AG04450 (cell line): ENCODE data around the gene GJA4. TPM values are rescaled to one million over a fixed set of nuclear protein-coding genes. Genes with fewer than 3 reads are reported as not detected.
"Not testable (repeated sequence)": the region's sequence is repeated elsewhere in the genome, so short reads cannot be mapped to it uniquely, and the experiment has no call there.

Source experiments
- CTCF ChIA-PET: fragments of 300-600, 350-600 bp; formaldehyde crosslinking; extraction: SDS; loops from one replicate; lab custom pipeline; 2022; ENCODE audit warnings: antibody characterized with exemption, inconsistent platforms; lab: Charles Lee
- POLR2A ChIA-PET: fragments of 350-600 bp; formaldehyde crosslinking; extraction: SDS; loops from one replicate; lab custom pipeline; 2021; ENCODE audit warnings: antibody characterized with exemption, inconsistent platforms; lab: Yijun Ruan, JAX
- DNase-seq: peaks from one replicate; pipeline ENCODE4 v3.0.0-alpha.2; 2011; ENCODE audit warnings: low read depth, low spot score
- H3K27ac ChIP-seq: one replicate; pipeline ENCODE4 v1.5.1; 2012; ENCODE audit warnings: low read depth, low read length, control low read depth
- H3K27me3 ChIP-seq: one replicate; pipeline ENCODE4 v1.6.0; 2012; ENCODE audit warnings: low read length; ENCODE audit not compliant: control insufficient read depth, insufficient read depth
- H3K4me3 ChIP-seq: 2 replicates; pipeline ENCODE4 v1.5.1; 2011; ENCODE audit warnings: mild to moderate bottlenecking, low read depth, low read length, control low read depth
- H3K9me3 ChIP-seq: 2 replicates; pipeline ENCODE4 v1.5.1; 2012; ENCODE audit warnings: low read length; ENCODE audit not compliant: control insufficient read depth, insufficient read depth
- polyA plus RNA-seq: library from polyadenylated mRNA; depleted of rRNA; stranded (reverse); fragments of >200 nt; gene quantifications from 2 replicates; pipeline ENCODE4 v1.2.3, GENCODE V29; 2011
- TF ChIP-seq, protein P1 (sequence below): IDR thresholded peaks from 2 replicates; pipeline ENCODE4 v1.5.1; 2011; ENCODE audit warnings: low read depth, low read length, control low read depth, inconsistent platforms

The GJA4 gene
- polyA plus RNA-seq, 1 experiment: not detected

DNA sequence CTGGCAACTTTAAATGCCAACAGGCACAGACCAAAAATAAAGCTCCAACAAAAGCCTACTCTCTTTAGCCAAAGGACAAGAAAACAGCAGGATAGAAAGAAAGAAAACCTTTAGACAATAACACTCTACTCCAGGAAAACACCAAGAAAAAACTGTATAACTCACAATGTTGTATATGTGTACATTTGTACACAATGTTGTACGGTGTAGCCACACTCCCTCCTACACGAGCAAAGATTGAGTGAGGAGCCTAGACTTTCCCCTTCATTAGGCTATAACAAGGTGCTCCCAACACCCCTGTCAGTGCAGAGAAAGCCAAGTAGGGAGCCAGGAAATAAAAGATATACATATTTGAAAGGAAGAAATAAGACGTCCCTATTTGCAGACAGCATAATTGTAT is 24.0 kb downstream of the GJA4 start:
- no peak for DNase-seq
- no peaks in the 10 kb centered on the region for H3K9me3 ChIP-seq
- CTCF ChIA-PET: interaction anchor here (1.8 to 4.1 kb wide), 2 partner anchors 30 to 36 kb away, joined by 4 to 13 read pairs; no protein-coding TSS in a partner anchor
- TF ChIP-seq, protein P1, sequence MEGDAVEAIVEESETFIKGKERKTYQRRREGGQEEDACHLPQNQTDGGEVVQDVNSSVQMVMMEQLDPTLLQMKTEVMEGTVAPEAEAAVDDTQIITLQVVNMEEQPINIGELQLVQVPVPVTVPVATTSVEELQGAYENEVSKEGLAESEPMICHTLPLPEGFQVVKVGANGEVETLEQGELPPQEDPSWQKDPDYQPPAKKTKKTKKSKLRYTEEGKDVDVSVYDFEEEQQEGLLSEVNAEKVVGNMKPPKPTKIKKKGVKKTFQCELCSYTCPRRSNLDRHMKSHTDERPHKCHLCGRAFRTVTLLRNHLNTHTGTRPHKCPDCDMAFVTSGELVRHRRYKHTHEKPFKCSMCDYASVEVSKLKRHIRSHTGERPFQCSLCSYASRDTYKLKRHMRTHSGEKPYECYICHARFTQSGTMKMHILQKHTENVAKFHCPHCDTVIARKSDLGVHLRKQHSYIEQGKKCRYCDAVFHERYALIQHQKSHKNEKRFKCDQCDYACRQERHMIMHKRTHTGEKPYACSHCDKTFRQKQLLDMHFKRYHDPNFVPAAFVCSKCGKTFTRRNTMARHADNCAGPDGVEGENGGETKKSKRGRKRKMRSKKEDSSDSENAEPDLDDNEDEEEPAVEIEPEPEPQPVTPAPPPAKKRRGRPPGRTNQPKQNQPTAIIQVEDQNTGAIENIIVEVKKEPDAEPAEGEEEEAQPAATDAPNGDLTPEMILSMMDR: no peak
- H3K27me3 ChIP-seq: no peaks in the 10 kb centered on the region
- H3K4me3 ChIP-seq: no peak overlapping the region
- no peak overlapping the region for H3K27ac ChIP-seq
- POLR2A ChIA-PET: no interaction called here

DNA sequence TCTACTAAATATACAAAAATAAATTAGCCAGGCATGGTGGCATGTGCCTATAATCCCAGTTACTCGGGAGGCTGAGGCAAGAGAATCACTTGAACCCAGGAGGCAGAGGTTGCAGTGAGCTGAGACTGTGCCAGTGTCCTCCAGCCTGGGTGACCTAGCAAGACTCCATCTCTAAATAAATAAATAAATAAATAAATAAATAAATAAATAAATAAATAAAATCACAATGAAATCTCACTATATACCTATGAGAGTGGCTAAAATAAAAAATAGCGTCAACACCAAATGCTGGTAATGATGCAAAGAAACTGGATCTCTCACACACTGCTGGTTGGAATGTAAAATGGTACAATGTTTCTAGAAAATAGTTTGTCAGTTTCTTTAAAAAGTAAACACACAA is 26.1 kb downstream of the GJA4 start:
- DNase-seq, H3K4me3 ChIP-seq, H3K9me3 ChIP-seq, CTCF ChIA-PET, POLR2A ChIA-PET, H3K27me3 ChIP-seq, H3K27ac ChIP-seq: not testable (repeated sequence)

DNA sequence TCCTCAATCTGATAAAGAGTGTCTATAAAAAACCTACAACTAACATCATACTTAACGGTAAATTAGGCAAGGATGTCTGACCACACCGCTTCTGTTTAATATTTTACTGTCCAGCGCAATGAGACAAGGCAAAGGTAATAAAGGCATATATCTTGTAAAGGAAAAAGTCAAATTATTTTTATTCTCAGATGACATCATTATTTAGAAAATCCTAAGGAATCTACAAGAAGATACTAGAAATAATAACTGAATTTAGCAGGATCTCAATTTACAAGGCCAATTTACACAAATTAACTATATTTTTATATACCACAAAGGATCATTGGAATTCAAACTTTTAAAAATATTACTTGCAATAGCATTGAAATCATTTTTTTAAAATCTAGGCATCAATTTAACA is 29.4 kb downstream of the GJA4 start:
- DNase-seq: no peak
- POLR2A ChIA-PET: no interaction called here
- CTCF ChIA-PET: no interaction called here
- H3K27me3 ChIP-seq: no peaks in the 10 kb centered on the region
- H3K9me3 ChIP-seq: no peaks in the 10 kb centered on the region
- no peak overlapping the region for H3K27ac ChIP-seq
- TF ChIP-seq, protein P1: no peak
- no peak overlapping the region for H3K4me3 ChIP-seq

DNA sequence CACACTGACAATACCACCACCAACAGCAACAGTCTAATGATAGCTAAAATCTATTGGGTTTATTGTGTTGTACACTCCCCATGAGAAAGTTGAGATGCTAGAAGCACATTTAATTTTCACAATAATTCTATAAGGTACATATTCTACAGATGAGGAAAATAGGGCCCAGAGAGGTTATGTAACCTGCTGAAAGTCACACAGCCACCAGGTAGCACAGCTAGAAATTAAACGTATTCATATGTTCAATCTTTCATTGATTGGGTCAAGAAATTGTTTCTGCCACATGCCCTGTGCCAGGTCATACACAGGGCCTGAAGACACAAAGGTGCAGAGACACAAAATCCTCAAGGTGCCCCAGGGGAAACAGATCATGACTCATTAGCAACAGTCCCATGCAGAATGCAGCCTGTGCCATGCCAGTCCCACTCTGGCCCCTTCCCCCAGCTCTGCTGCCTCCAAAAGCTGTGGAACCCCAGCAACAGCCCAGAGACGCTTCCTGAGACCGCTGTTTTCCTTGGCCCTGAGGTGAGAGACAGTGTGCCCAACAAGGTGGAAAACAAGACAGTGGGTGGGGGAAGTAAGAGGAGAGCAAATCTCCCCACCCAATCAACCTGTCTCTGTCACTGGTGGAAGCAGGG is 32.1 kb downstream of the GJA4 start:
- Histone ChIP-seq H3K9me3 (no peaks in the 10 kb centered on the region), H3K4me3 (no peak overlapping the region), H3K27ac (no peak overlapping the region), H3K27me3 (no peaks in the 10 kb centered on the region)
- TF ChIP-seq, protein P1: no peak
- CTCF ChIA-PET: interaction anchor here (2.5 kb wide), 1 partner anchor 27 kb away, joined by 9 read pairs; no protein-coding TSS in a partner anchor
- DNase-seq: no peak
- POLR2A ChIA-PET: no interaction called here

DNA sequence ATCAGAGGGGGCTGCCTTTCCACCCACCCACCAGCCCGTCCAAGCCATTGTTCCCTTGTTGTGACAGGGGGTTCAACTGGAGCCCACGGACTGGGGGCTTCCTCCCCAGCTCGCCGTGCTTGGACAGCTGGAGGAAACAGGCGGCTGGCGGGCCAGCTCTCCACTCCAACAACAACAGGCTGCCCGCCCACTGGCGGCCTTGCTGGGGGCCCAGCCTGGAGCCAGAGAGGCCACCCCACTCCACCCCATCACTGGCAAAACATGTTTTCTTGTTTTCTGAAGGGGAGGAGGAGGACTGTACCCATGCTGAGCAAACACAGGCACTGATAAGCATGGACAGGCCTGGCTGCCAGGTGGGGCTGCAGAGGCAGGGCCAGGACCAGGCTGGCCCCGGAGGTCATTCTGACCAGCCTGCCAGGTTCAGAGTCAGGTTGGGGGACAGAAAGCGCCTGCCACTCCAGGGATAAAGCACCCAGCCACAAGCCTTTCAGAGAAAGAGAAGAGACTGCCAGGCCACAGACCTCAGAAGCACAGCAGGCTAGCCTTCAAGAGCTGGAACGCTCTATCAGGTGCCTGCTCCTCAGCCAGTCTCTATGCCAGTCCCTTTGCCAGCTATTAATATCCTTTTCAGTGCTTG is 32.8 kb downstream of the GJA4 start:
- Histone ChIP-seq H3K27me3 (no peaks in the 10 kb centered on the region), H3K27ac (no peak overlapping the region), H3K4me3 (no peak overlapping the region), H3K9me3 (no peaks in the 10 kb centered on the region)
- no peak for DNase-seq
- TF ChIP-seq, protein P1: no peak
- CTCF ChIA-PET: interaction anchor here (2.5 kb wide), 1 partner anchor 27 kb away, joined by 9 read pairs; no protein-coding TSS in a partner anchor
- POLR2A ChIA-PET: no interaction called here
